CD14-positive monocyte (primary cell): Measurements from ENCODE around the gene ZC3HAV1. TPM values are rescaled to one million over a fixed set of nuclear protein-coding genes. Genes with fewer than 3 reads are reported as not detected.

Experiments
- DNase-seq, 3 donors: peaks; one replicate each; pipeline ENCODE4 v3.0.0-alpha.2; 2011 to 2022
- H2AFZ ChIP-seq: 2 replicates; pipeline ENCODE4 v1.6.0; 2012; ENCODE audit warnings: mild to moderate bottlenecking, low read depth, low read length, inconsistent platforms; ENCODE audit not compliant: insufficient read depth, poor library complexity, severe bottlenecking
- H3K27ac ChIP-seq, 2 donors: 1 replicate in 1 of 2; 2 replicates in 1 of 2; pipeline ENCODE4 v1.5.1; 2012 to 2013; ENCODE audit warnings: low read length in 2 of 2, control low read depth in 1 of 2, inconsistent platforms in 1 of 2, low read depth in 1 of 2, mild to moderate bottlenecking in 1 of 2
- H3K27me3 ChIP-seq, 2 donors: one replicate each; pipeline versions ENCODE4 v1.6.0 to v1.6.1; 2011 to 2013; ENCODE audit warnings: low read length in 2 of 2; ENCODE audit not compliant: control insufficient read depth in 2 of 2, insufficient read depth in 2 of 2
- H3K36me3 ChIP-seq, 2 donors: replicated peaks in 1 of 2; 1 replicate in 1 of 2; 2 replicates in 1 of 2; pipeline versions ENCODE4 v1.5.1 to v1.6.1; 2012 to 2013; ENCODE audit warnings: low read length in 2 of 2, control low read depth in 1 of 2, inconsistent platforms in 1 of 2, mild to moderate bottlenecking in 1 of 2; ENCODE audit not compliant: insufficient read depth in 2 of 2, control insufficient read depth in 1 of 2
- H3K4me1 ChIP-seq, 2 donors: 1 replicate in 1 of 2; 2 replicates in 1 of 2; pipeline versions ENCODE4 v1.5.1 to v1.6.1; 2012 to 2013; ENCODE audit warnings: low read length in 2 of 2, control low read depth in 1 of 2, inconsistent platforms in 1 of 2, mild to moderate bottlenecking in 1 of 2, moderate library complexity in 1 of 2; ENCODE audit not compliant: insufficient read depth in 2 of 2, control insufficient read depth in 1 of 2
- H3K4me2 ChIP-seq: replicated peaks from 2 replicates; pipeline ENCODE3; 2012; ENCODE audit warnings: low read length, moderate library complexity, mild to moderate bottlenecking; ENCODE audit not compliant: poor library complexity, severe bottlenecking; ENCODE audit errors: extremely low read depth
- H3K4me3 ChIP-seq, 3 experiments: fragments of 200-600 bp in 1 of 3; sonication (generic) in 1 of 3; replicated peaks in 1 of 3; 1 replicate in 2 of 3; 2 replicates in 1 of 3; pipeline ENCODE4 v1.5.1; 2011 to 2013; ENCODE audit warnings: low read length in 3 of 3, mild to moderate bottlenecking in 3 of 3, control low read depth in 2 of 3, low read depth in 2 of 3, inconsistent platforms in 1 of 3, moderate library complexity in 1 of 3
- H3K79me2 ChIP-seq: 2 replicates; pipeline ENCODE4 v1.6.0; 2012; ENCODE audit warnings: mild to moderate bottlenecking, control low read depth, inconsistent platforms, low read length, moderate library complexity; ENCODE audit not compliant: insufficient read depth
- H3K9ac ChIP-seq: 2 replicates; pipeline ENCODE4 v1.6.0; 2017; ENCODE audit warnings: low read length, mild to moderate bottlenecking; ENCODE audit not compliant: insufficient read depth, poor library complexity, severe bottlenecking
- H3K9me3 ChIP-seq, 2 donors: replicated peaks in 1 of 2; 1 replicate in 1 of 2; 2 replicates in 1 of 2; pipeline versions ENCODE4 v1.5.1 to v1.6.1; 2012 to 2013; ENCODE audit warnings: low read length in 2 of 2, control low read depth in 1 of 2; ENCODE audit not compliant: control insufficient read depth in 1 of 2, insufficient read depth in 1 of 2
- H4K20me1 ChIP-seq: 2 replicates; pipeline ENCODE4 v1.6.0; 2012; ENCODE audit warnings: mild to moderate bottlenecking, low read length, control low read depth, moderate library complexity; ENCODE audit not compliant: insufficient read depth
- H3K27ac Mint-ChIP-seq, 7 donors: one replicate each; pipeline ENCODE4 v1.8.0; 2020; ENCODE audit warnings: mild to moderate bottlenecking in 7 of 7, mixed read lengths in 7 of 7, moderate library complexity in 6 of 7, inconsistent platforms in 2 of 7
- H3K27me3 Mint-ChIP-seq, 3 donors: one replicate each; pipeline ENCODE4 v1.8.0; 2021 to 2022; ENCODE audit warnings: low read depth in 3 of 3, mild to moderate bottlenecking in 3 of 3, mixed read lengths in 3 of 3, moderate library complexity in 3 of 3, inconsistent platforms in 1 of 3
- H3K36me3 Mint-ChIP-seq, 2 donors: one replicate each; pipeline ENCODE4 v1.8.0; 2020; ENCODE audit warnings: mixed read lengths in 2 of 2, inconsistent platforms in 1 of 2, mild to moderate bottlenecking in 1 of 2
- H3K4me1 Mint-ChIP-seq: one replicate; pipeline ENCODE4 v1.8.0; 2020; ENCODE audit warnings: mild to moderate bottlenecking, mixed read lengths
- H3K4me3 Mint-ChIP-seq, 2 donors: one replicate each; pipeline ENCODE4 v1.8.0; 2020; ENCODE audit warnings: mild to moderate bottlenecking in 2 of 2, mixed read lengths in 2 of 2, moderate library complexity in 1 of 2
- H3K9me3 Mint-ChIP-seq, 7 donors: one replicate each; pipeline ENCODE4 v1.8.0; 2020 to 2022; ENCODE audit warnings: mixed read lengths in 7 of 7, mild to moderate bottlenecking in 6 of 7, moderate library complexity in 6 of 7, inconsistent platforms in 2 of 7
- CTCF ChIP-seq: fragments of 200-600 bp; IDR thresholded peaks from one replicate; pipeline ENCODE4 v1.8.0; 2022; ENCODE audit warnings: antibody characterized with exemption, mild to moderate bottlenecking
- WGBS: methylation state at CpG from one replicate; pipeline ENCODE4 v1.1.5; 2013; ENCODE audit warnings: missing lambda C conversion rate; ENCODE audit not compliant: insufficient coverage; 5-methylcytosine and 5-hydroxymethylcytosine counted together
- intact Hi-C, 2 donors: fragments of 100-400 bp; cut with micrococcal nuclease; formaldehyde crosslinking; loops; one replicate each; pipeline versions ENCODE4 v1.15.0 to v1.15.1; 2023
- polyA plus RNA-seq, 3 donors: library from polyadenylated mRNA; depleted of rRNA in 1 of 3; unstranded in 2 of 3; stranded (reverse) in 1 of 3; fragments of 300-500 nt in 2 of 3; fragments of >200 nt in 1 of 3; fragmentation: Illumina TruSeq in 2 of 3; gene quantifications; 1 replicate in 2 of 3; 2 replicates in 1 of 3; pipeline ENCODE4 v1.2.3, GENCODE V29; 2012 to 2021

The ZC3HAV1 gene
- polyA plus RNA-seq, 3 donors = 20.7 to 30.2 (median 21.2) TPM

GRCh38 chr7:139034855-139035585, 74.5 kb downstream of the ZC3HAV1 start:
- Mint-ChIP-seq H3K27ac (no peak overlapping the region), H3K4me3 (peak overlapping the region; percentile 77 to 84), H3K9me3 (peaks cover 0 to 3% (median 0%) of the 10 kb centered on the region in 7 donors), H3K36me3 (peaks cover 0 to 5% of the 10 kb centered on the region in 2 donors), H3K27me3 (peaks cover 7 to 17% (median 11%) of the 10 kb centered on the region in 3 donors), H3K4me1 (peaks cover 10% of the 10 kb centered on the region)
- no peaks in the 10 kb centered on the region for H3K36me3 ChIP-seq
- peak overlapping the region; percentile 40 for H3K9ac ChIP-seq
- H4K20me1 ChIP-seq = no peaks in the 10 kb centered on the region
- 13% methylated on average over 38 of the region's 47 CpGs for WGBS
- no peak for TF ChIP-seq CTCF
- intact Hi-C loops = no loop called here
- H2AFZ ChIP-seq = peak overlapping the region; percentile 88
- no peaks in the 10 kb centered on the region for H3K9me3 ChIP-seq
- H3K4me2 ChIP-seq = peak overlapping the region; percentile 98
- no peak overlapping the region for H3K27ac ChIP-seq
- H3K4me1 ChIP-seq = peaks cover 7 to 13% of the 10 kb centered on the region in 2 donors
- H3K27me3 ChIP-seq = peaks cover 0 to 5% of the 10 kb centered on the region in 2 donors
- H3K4me3 ChIP-seq = peak overlapping the region; percentile 22 to 84 (median 53)
- no peaks in the 10 kb centered on the region for H3K79me2 ChIP-seq
- DNase-seq = no peak

GRCh38 chr7:139034336-139034735, 75.2 kb downstream of the ZC3HAV1 start:
- no peak overlapping the region for H3K9ac ChIP-seq
- 93% methylated on average over 3 of the region's 5 CpGs for whole genome bisulfite sequencing

More at GRCh38 chr7:139034336-139034735, 75.2 kb downstream of the ZC3HAV1 start:
- intact Hi-C loops = no loop called here
- no peak for TF ChIP-seq CTCF
- Mint-ChIP-seq H3K27me3 (peaks cover 5 to 15% (median 11%) of the 10 kb centered on the region in 3 donors), H3K9me3 (peaks cover 0 to 3% (median 0%) of the 10 kb centered on the region in 7 donors), H3K36me3 (peaks cover 0 to 5% of the 10 kb centered on the region in 2 donors), H3K27ac (no peak overlapping the region), H3K4me1 (peaks cover 10% of the 10 kb centered on the region), H3K4me3 (no peak overlapping the region)
- Histone ChIP-seq H3K9me3 (no peaks in the 10 kb centered on the region), H2AFZ (no peak overlapping the region), H4K20me1 (no peaks in the 10 kb centered on the region), H3K27me3 (peaks cover 0 to 5% of the 10 kb centered on the region in 2 donors), H3K36me3 (no peaks in the 10 kb centered on the region), H3K4me1 (peaks cover 7 to 13% of the 10 kb centered on the region in 2 donors), H3K27ac (no peak overlapping the region), H3K4me3 (no peak overlapping the region), H3K4me2 (no peak overlapping the region), H3K79me2 (no peaks in the 10 kb centered on the region)
- no peak for DNase-seq
